Measurements from ENCODE around the gene EPM2AIP1. TPM values are rescaled to one million over a fixed set of nuclear protein-coding genes. Genes with fewer than 3 reads are reported as not detected.

EPM2AIP1 gene
- total and polyA plus RNA-seq, 2 of the 8 experiments (the other 6 are each of a cell fraction or from before 2014, with no cell fraction given), result 6.6 to 9.0 TPM

GRCh38 chr3:36957862-36958686, 34.9 kb downstream of the EPM2AIP1 start:
- Histone ChIP-seq H4K8ac (ENCODE audit: extremely low read depth, insufficient read depth, low read length) (no peak overlapping the region), H3K56ac (replicated peaks; ENCODE audit: insufficient read length, low read depth, low read length) (no peak overlapping the region), H4K5ac (ENCODE audit: insufficient read length, low read depth, low read length) (no peak overlapping the region), H3K9me3 (ENCODE audit: insufficient read depth in 2 of 2, low read depth in 1 of 2, low read length in 1 of 2) (no peaks in the 10 kb centered on the region), H3K14ac (ENCODE audit: insufficient read length) (no peak overlapping the region), H2BK120ac (replicated peaks; ENCODE audit: low read depth, low read length) (no peak overlapping the region), H2BK20ac (ENCODE audit: low read length) (no peak overlapping the region), H3K4ac (replicated peaks; ENCODE audit: insufficient read length, low read depth, low read length) (no peak overlapping the region), H3K27me3 (replicated peaks in 1 of 4; ENCODE audit: control insufficient read depth in 3 of 4, extremely low read depth in 1 of 4, insufficient read depth in 3 of 4, low read length in 3 of 4) (no peaks in the 10 kb centered on the region), H3K23me2 (ENCODE audit: low read depth, low read length) (no peaks in the 10 kb centered on the region), H3K4me2 (ENCODE audit: insufficient read depth in 1 of 2, low read depth in 2 of 2, low read length in 2 of 2) (no peak overlapping the region), H4K20me1 (replicated peaks in 1 of 2; ENCODE audit: control insufficient read depth in 1 of 2, insufficient read depth in 2 of 2, low read length in 2 of 2) (no peaks in the 10 kb centered on the region), H4K91ac (replicated peaks; ENCODE audit: insufficient read length, low read length) (no peak overlapping the region), H2AFZ (ENCODE audit: low read length) (no peak overlapping the region), H3K4me1 (replicated peaks in 1 of 4; ENCODE audit: control insufficient read depth in 3 of 4, insufficient read depth in 4 of 4, low read length in 3 of 4) (peaks cover 0 to 2% (median 0%) of the 10 kb centered on the region in 4 experiments; a peak in 2 of 7 replicates), H2BK5ac (ENCODE audit: low read depth, low read length) (no peak overlapping the region), H3K4me3 (ENCODE audit: extremely low read depth in 1 of 4, insufficient read depth in 2 of 4, low read depth in 3 of 4, low read length in 4 of 4) (no peak overlapping the region), H2AK5ac (ENCODE audit: low read depth, low read length) (no peak overlapping the region), H3K79me1 (ENCODE audit: low read depth, low read length) (no peaks in the 10 kb centered on the region), H3K79me2 (ENCODE audit: control insufficient read depth in 1 of 2, insufficient read depth in 2 of 2, low read length in 2 of 2) (no peaks in the 10 kb centered on the region), H3K18ac (ENCODE audit: extremely low read depth, low read length) (no peak overlapping the region), H3K23ac (ENCODE audit: insufficient read length) (no peak overlapping the region), H2BK15ac (ENCODE audit: low read length) (0 out of 2 replicates have a peak overlapping the region, but pooled peaks have one; percentile 12), H3K9ac (replicated peaks in 1 of 4; ENCODE audit: extremely low read depth in 1 of 4, low read depth in 3 of 4, low read length in 3 of 4) (no peak overlapping the region), H2BK12ac (ENCODE audit: low read depth, low read length) (no peak overlapping the region), H3K36me3 (ENCODE audit: control insufficient read depth in 2 of 4, insufficient read depth in 4 of 4, low read length in 3 of 4) (no peaks in the 10 kb centered on the region), H3K27ac (ENCODE audit: low read depth, low read length) (no peak overlapping the region)
- TF ChIP-seq RAD21 (IDR thresholded peaks at IDR 0.05 in 1 of 2, conservative IDR thresholded peaks at IDR 0.05 in 1 of 2; ENCODE audit: low read depth in 2 of 2, low read length in 2 of 2) (no peak), ASH2L (IDR thresholded peaks at IDR 0.05; ENCODE audit: low read length) (no peak), SIX5 (IDR thresholded peaks at IDR 0.05; ENCODE audit: low read depth, low read length) (no peak), YY1 (IDR thresholded peaks at IDR 0.05; ENCODE audit: low read depth, low read length) (no peak), SIN3A (conservative IDR thresholded peaks at IDR 0.05 in 1 of 2, IDR thresholded peaks at IDR 0.05 in 1 of 2; ENCODE audit: low read depth in 1 of 2, low read length in 2 of 2) (no peak), RBBP5 (IDR thresholded peaks at IDR 0.05; ENCODE audit: borderline replicate concordance, low read depth, low read length) (no peak), EZH2 (IDR thresholded peaks at IDR 0.05; ENCODE audit: low read depth, low read length, severe bottlenecking) (no peak)
- DNase-seq (ENCODE audit: low read depth in 1 of 2, low spot score in 2 of 2) (no peak), FAIRE-seq (no peak)
- ChIA-PET CTCF (ENCODE audit: partially characterized antibody) (interaction anchor here (0.6 to 9.6 kb wide), 46 partner anchors 8 to 261 kb away, joined by 3 to 125 read pairs (median 4); partner anchors contain the start of genes EPM2AIP1, MLH1 and TRANK1), POLR2A (ENCODE audit: partially characterized antibody) (interaction anchor here (0.6 to 6.8 kb wide), 4 partner anchors 13 to 1539 kb away, joined by 3 to 25 read pairs (median 9); partner anchors contain the start of genes EPM2AIP1, MLH1 and TRANK1)
- 98% methylated on average over 3 of the region's 3 CpGs; no CpG with 5 or more reads in 1 of the 2 experiments for WGBS, 2 experiments (ENCODE audit: extremely low coverage in 1 of 2, insufficient coverage in 1 of 2, insufficient read length in 1 of 2, insufficient replicate concordance in 2 of 2, low coverage in 1 of 2, low lambda C conversion rate in 2 of 2, missing lambda C conversion rate in 1 of 2)
